ENCODE data around the gene SRGN. TPM values are rescaled to one million over a fixed set of nuclear protein-coding genes. Genes with fewer than 3 reads are reported as not detected.

Gene SRGN
- total and polyA plus RNA-seq, 2 of the 8 experiments (the other 6 are each of a cell fraction or from before 2014, with no cell fraction given): 0.06 TPM; not detected in 1

- no peak for FAIRE-seq
- no peak overlapping the region for H2BK15ac ChIP-seq (ENCODE audit: low read length)
- POLR2A ChIA-PET (ENCODE audit: partially characterized antibody): interaction anchor here (0.9 kb wide), 1 partner anchor 11 kb away, joined by 3 read pairs; no protein-coding TSS in a partner anchor
- TF ChIP-seq KDM5A (IDR thresholded peaks at IDR 0.05; ENCODE audit: low read length) (no peak), EGR1 (IDR thresholded peaks at IDR 0.05; ENCODE audit: borderline replicate concordance, low read depth, low read length) (no peak), KDM1A (IDR thresholded peaks at IDR 0.05; ENCODE audit: borderline replicate concordance, low read length) (no peak), USF2 (IDR thresholded peaks at IDR 0.05; ENCODE audit: low read length) (no peak), SAP30 (IDR thresholded peaks at IDR 0.05; ENCODE audit: insufficient read depth, insufficient replicate concordance, low read length) (no peak), NANOG (IDR thresholded peaks at IDR 0.05; ENCODE audit: insufficient read depth, low read depth, low read length, poor library complexity, severe bottlenecking) (no peak), TAF1 (IDR thresholded peaks at IDR 0.05; ENCODE audit: low read depth, low read length) (no peak), CBX5 (IDR thresholded peaks at IDR 0.05; ENCODE audit: low read depth, low read length) (no peak)
- TF ChIP-seq, protein P1, sequence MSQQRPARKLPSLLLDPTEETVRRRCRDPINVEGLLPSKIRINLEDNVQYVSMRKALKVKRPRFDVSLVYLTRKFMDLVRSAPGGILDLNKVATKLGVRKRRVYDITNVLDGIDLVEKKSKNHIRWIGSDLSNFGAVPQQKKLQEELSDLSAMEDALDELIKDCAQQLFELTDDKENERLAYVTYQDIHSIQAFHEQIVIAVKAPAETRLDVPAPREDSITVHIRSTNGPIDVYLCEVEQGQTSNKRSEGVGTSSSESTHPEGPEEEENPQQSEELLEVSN (IDR thresholded peaks at IDR 0.05): no peak
These were observed 42.2 kb upstream of the SRGN start for GRCh38 chr10:69045441-69046300.

More at GRCh38 chr10:69045441-69046300, 42.2 kb upstream of the SRGN start:
- Histone ChIP-seq H4K8ac (ENCODE audit: extremely low read depth, insufficient read depth, low read length) (no peak overlapping the region; the same call in 1 of the 2 replicates), H3K4me2 (ENCODE audit: insufficient read depth in 1 of 2, low read depth in 2 of 2, low read length in 2 of 2) (no peak overlapping the region), H3K27ac (ENCODE audit: low read depth, low read length) (no peak overlapping the region), H3K4ac (replicated peaks; ENCODE audit: insufficient read length, low read depth, low read length) (no peak overlapping the region), H3K27me3 (replicated peaks in 1 of 4; ENCODE audit: control insufficient read depth in 3 of 4, extremely low read depth in 1 of 4, insufficient read depth in 3 of 4, low read length in 3 of 4) (no peaks in the 10 kb centered on the region), H2BK120ac (replicated peaks; ENCODE audit: low read depth, low read length) (no peak overlapping the region), H3K4me3 (ENCODE audit: extremely low read depth in 1 of 4, insufficient read depth in 2 of 4, low read depth in 3 of 4, low read length in 4 of 4) (no peak overlapping the region), H3K79me2 (ENCODE audit: control insufficient read depth in 1 of 2, insufficient read depth in 2 of 2, low read length in 2 of 2) (no peaks in the 10 kb centered on the region), H3K9ac (replicated peaks in 1 of 4; ENCODE audit: extremely low read depth in 1 of 4, low read depth in 3 of 4, low read length in 3 of 4) (no peak overlapping the region), H3K4me1 (replicated peaks in 1 of 4; ENCODE audit: control insufficient read depth in 3 of 4, insufficient read depth in 4 of 4, low read length in 3 of 4) (no peaks in the 10 kb centered on the region), H3K23me2 (ENCODE audit: low read depth, low read length) (no peaks in the 10 kb centered on the region; the same call in 1 of the 2 replicates), H3K36me3 (ENCODE audit: control insufficient read depth in 2 of 4, insufficient read depth in 4 of 4, low read length in 3 of 4) (no peaks in the 10 kb centered on the region), H2BK5ac (ENCODE audit: low read depth, low read length) (no peak overlapping the region), H4K20me1 (replicated peaks in 1 of 2; ENCODE audit: control insufficient read depth in 1 of 2, insufficient read depth in 2 of 2, low read length in 2 of 2) (no peaks in the 10 kb centered on the region), H2BK20ac (ENCODE audit: low read length) (no peak overlapping the region), H3K9me3 (ENCODE audit: insufficient read depth in 2 of 2, low read depth in 1 of 2, low read length in 1 of 2) (no peaks in the 10 kb centered on the region), H3K18ac (ENCODE audit: extremely low read depth, low read length) (no peak overlapping the region), H2AK5ac (ENCODE audit: low read depth, low read length) (no peak overlapping the region), H4K91ac (replicated peaks; ENCODE audit: insufficient read length, low read length) (no peak overlapping the region), H3K14ac (ENCODE audit: insufficient read length) (no peak overlapping the region), H3K79me1 (ENCODE audit: low read depth, low read length) (no peaks in the 10 kb centered on the region), H3K23ac (ENCODE audit: insufficient read length) (no peak overlapping the region), H3K56ac (replicated peaks; ENCODE audit: insufficient read length, low read depth, low read length) (no peak overlapping the region), H4K5ac (ENCODE audit: insufficient read length, low read depth, low read length) (no peak overlapping the region), H2BK12ac (ENCODE audit: low read depth, low read length) (no peak overlapping the region), H2AFZ (ENCODE audit: low read length) (no peak overlapping the region; the same call in 1 of the 2 replicates)
- 78% methylated on average over 6 of the region's 6 CpGs; no CpG with 5 or more reads in 1 of the 2 experiments for WGBS, 2 experiments (ENCODE audit: extremely low coverage in 1 of 2, insufficient coverage in 1 of 2, insufficient read length in 1 of 2, insufficient replicate concordance in 2 of 2, low coverage in 1 of 2, low lambda C conversion rate in 2 of 2, missing lambda C conversion rate in 1 of 2)
- CTCF ChIA-PET (ENCODE audit: partially characterized antibody): interaction anchor here (0.6 to 2.1 kb wide), 3 partner anchors 40 to 183 kb away, joined by 3 to 5 read pairs (median 3); no protein-coding TSS in a partner anchor
- DNase-seq (ENCODE audit: low read depth in 1 of 2, low spot score in 2 of 2): no peak
